ENCODE data around the gene CFAP20DC.

- TF ChIP-seq, protein P1, sequence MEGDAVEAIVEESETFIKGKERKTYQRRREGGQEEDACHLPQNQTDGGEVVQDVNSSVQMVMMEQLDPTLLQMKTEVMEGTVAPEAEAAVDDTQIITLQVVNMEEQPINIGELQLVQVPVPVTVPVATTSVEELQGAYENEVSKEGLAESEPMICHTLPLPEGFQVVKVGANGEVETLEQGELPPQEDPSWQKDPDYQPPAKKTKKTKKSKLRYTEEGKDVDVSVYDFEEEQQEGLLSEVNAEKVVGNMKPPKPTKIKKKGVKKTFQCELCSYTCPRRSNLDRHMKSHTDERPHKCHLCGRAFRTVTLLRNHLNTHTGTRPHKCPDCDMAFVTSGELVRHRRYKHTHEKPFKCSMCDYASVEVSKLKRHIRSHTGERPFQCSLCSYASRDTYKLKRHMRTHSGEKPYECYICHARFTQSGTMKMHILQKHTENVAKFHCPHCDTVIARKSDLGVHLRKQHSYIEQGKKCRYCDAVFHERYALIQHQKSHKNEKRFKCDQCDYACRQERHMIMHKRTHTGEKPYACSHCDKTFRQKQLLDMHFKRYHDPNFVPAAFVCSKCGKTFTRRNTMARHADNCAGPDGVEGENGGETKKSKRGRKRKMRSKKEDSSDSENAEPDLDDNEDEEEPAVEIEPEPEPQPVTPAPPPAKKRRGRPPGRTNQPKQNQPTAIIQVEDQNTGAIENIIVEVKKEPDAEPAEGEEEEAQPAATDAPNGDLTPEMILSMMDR (IDR thresholded peaks at IDR 0.05; ENCODE audit: low read depth, low read length, missing input control): no peak
- TF ChIP-seq, protein P2, sequence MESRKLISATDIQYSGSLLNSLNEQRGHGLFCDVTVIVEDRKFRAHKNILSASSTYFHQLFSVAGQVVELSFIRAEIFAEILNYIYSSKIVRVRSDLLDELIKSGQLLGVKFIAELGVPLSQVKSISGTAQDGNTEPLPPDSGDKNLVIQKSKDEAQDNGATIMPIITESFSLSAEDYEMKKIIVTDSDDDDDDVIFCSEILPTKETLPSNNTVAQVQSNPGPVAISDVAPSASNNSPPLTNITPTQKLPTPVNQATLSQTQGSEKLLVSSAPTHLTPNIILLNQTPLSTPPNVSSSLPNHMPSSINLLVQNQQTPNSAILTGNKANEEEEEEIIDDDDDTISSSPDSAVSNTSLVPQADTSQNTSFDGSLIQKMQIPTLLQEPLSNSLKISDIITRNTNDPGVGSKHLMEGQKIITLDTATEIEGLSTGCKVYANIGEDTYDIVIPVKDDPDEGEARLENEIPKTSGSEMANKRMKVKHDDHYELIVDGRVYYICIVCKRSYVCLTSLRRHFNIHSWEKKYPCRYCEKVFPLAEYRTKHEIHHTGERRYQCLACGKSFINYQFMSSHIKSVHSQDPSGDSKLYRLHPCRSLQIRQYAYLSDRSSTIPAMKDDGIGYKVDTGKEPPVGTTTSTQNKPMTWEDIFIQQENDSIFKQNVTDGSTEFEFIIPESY (IDR thresholded peaks at IDR 0.05): no peak
- no peak for TF ChIP-seq EGR1 (IDR thresholded peaks at IDR 0.05; ENCODE audit: low read depth in 2 of 2)
- TF ChIP-seq, protein P3, sequence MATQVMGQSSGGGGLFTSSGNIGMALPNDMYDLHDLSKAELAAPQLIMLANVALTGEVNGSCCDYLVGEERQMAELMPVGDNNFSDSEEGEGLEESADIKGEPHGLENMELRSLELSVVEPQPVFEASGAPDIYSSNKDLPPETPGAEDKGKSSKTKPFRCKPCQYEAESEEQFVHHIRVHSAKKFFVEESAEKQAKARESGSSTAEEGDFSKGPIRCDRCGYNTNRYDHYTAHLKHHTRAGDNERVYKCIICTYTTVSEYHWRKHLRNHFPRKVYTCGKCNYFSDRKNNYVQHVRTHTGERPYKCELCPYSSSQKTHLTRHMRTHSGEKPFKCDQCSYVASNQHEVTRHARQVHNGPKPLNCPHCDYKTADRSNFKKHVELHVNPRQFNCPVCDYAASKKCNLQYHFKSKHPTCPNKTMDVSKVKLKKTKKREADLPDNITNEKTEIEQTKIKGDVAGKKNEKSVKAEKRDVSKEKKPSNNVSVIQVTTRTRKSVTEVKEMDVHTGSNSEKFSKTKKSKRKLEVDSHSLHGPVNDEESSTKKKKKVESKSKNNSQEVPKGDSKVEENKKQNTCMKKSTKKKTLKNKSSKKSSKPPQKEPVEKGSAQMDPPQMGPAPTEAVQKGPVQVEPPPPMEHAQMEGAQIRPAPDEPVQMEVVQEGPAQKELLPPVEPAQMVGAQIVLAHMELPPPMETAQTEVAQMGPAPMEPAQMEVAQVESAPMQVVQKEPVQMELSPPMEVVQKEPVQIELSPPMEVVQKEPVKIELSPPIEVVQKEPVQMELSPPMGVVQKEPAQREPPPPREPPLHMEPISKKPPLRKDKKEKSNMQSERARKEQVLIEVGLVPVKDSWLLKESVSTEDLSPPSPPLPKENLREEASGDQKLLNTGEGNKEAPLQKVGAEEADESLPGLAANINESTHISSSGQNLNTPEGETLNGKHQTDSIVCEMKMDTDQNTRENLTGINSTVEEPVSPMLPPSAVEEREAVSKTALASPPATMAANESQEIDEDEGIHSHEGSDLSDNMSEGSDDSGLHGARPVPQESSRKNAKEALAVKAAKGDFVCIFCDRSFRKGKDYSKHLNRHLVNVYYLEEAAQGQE (IDR thresholded peaks at IDR 0.05): no peak
- TF ChIP-seq, protein P4, sequence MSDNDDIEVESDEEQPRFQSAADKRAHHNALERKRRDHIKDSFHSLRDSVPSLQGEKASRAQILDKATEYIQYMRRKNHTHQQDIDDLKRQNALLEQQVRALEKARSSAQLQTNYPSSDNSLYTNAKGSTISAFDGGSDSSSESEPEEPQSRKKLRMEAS (IDR thresholded peaks at IDR 0.05): no peak
- no peak for TF ChIP-seq RAD21 (IDR thresholded peaks at IDR 0.05)
- no peak for TF ChIP-seq TAF1 (conservative IDR thresholded peaks at IDR 0.05)
- no peak for TF ChIP-seq HNF4A (conservative IDR thresholded peaks at IDR 0.05)
- TF ChIP-seq ATF3 (IDR thresholded peaks at IDR 0.05): no peak
- no peak for TF ChIP-seq RXRA (IDR thresholded peaks at IDR 0.05)
- no peak for TF ChIP-seq JUND (IDR thresholded peaks at IDR 0.05)
- no peak for TF ChIP-seq NR2F2 (IDR thresholded peaks at IDR 0.05)
Measured at GRCh38 chr3:59094446-59094845, 44.6 kb upstream of the CFAP20DC start.
